ENCODE data around the gene ATRX.
"Not testable (repeated sequence)": the region's sequence is repeated elsewhere in the genome, so short reads cannot be mapped to it uniquely, and the experiment has no call there.

The ATRX gene

DNA sequence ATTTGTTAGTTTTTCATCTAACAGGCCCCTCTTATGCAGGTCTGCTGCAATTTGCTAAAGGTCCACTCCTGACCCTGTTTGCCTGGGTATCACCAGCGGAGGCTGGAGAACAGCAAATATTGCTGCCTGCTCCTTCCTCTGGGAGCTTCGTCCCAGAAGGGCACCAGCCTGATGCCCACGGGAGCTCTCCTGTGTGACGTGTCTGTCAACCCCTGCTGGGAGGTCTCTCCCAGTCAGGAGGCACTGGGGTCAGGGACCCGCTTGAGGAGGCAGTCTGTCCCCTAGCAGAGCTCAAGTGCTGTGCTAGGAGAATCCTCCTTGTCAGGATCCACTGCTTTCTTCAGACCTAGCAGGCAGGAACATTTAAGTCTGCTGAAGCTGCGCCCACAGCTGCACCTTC, 30.5 kb downstream of the ATRX start:
- no peak overlapping the region for H3K4me3 ChIP-seq (ENCODE audit: low read depth, low read length)
- H3K36me3 ChIP-seq (ENCODE audit: control insufficient read depth, insufficient read depth, low read length), result no peaks in the 10 kb centered on the region
- no peak overlapping the region for H3K4me2 ChIP-seq (ENCODE audit: low read length)
- H3K4me1 ChIP-seq, result no peaks in the 10 kb centered on the region
- H3K27ac ChIP-seq, result no peak overlapping the region
- no peaks in the 10 kb centered on the region for H3K9me3 ChIP-seq (ENCODE audit: control insufficient read depth, low read length)
- no peaks in the 10 kb centered on the region for H3K27me3 ChIP-seq (ENCODE audit: control insufficient read depth, insufficient read depth, low read length)
- H3K9ac ChIP-seq, result no peak overlapping the region
- H3K79me2 ChIP-seq, result peaks cover 51% of the 10 kb centered on the region
- H2AFZ ChIP-seq, result no peak overlapping the region
- TF ChIP-seq, protein P1, sequence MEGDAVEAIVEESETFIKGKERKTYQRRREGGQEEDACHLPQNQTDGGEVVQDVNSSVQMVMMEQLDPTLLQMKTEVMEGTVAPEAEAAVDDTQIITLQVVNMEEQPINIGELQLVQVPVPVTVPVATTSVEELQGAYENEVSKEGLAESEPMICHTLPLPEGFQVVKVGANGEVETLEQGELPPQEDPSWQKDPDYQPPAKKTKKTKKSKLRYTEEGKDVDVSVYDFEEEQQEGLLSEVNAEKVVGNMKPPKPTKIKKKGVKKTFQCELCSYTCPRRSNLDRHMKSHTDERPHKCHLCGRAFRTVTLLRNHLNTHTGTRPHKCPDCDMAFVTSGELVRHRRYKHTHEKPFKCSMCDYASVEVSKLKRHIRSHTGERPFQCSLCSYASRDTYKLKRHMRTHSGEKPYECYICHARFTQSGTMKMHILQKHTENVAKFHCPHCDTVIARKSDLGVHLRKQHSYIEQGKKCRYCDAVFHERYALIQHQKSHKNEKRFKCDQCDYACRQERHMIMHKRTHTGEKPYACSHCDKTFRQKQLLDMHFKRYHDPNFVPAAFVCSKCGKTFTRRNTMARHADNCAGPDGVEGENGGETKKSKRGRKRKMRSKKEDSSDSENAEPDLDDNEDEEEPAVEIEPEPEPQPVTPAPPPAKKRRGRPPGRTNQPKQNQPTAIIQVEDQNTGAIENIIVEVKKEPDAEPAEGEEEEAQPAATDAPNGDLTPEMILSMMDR (IDR thresholded peaks at IDR 0.05), result no peak

DNA sequence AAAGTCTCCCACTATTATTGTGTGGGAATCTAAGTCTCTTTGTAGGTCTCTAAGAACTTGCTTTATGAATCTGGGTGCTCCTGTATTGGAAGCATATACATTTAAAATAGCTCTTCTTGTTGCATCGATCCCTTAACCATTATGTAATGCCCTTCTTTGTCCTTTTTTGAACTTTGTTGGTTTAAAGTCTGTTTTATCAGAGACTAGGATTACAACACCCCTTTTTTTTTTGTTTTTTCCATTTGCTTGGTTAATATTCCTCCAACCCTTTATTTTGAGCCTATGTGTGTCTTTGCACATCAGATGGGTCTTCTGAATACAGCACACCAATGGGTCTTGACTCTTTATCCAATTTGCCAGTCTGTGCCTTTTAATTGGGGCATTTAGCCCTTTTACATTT, 32.1 kb downstream of the ATRX start:
- H3K9ac ChIP-seq; H2AFZ ChIP-seq; H3K9me3 ChIP-seq (ENCODE audit: control insufficient read depth, low read length): not testable (repeated sequence)

DNA sequence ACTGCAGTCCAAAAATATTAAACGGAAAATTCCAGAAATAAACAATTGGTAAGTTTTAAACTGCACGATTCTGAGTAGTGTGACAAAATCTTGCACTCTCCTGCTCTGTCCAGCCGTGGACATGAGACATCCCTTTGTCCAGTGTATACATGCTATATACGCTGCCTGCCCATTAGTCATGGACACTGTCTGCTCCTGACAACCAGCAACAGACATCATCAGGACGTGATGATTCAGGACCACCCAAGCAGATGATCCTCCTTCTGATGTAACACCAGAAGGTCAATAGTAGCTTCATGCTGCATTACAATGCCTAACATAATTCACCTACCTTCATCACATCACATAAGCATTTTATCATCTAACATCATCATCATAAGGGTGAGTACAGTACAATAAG, 36.3 kb downstream of the ATRX start:
- no peak overlapping the region for H3K27ac ChIP-seq
- no peaks in the 10 kb centered on the region for H3K27me3 ChIP-seq (ENCODE audit: control insufficient read depth, insufficient read depth, low read length)
- TF ChIP-seq, protein P1 (IDR thresholded peaks at IDR 0.05), result no peak
- H3K9ac ChIP-seq, result no peak overlapping the region
- H3K4me2 ChIP-seq (ENCODE audit: low read length), result no peak overlapping the region
- no peaks in the 10 kb centered on the region for H3K4me1 ChIP-seq
- H2AFZ ChIP-seq, result no peak overlapping the region
- H3K9me3 ChIP-seq (ENCODE audit: control insufficient read depth, low read length), result no peaks in the 10 kb centered on the region
- no peak overlapping the region for H3K4me3 ChIP-seq (ENCODE audit: low read depth, low read length)
- no peaks in the 10 kb centered on the region for H3K36me3 ChIP-seq (ENCODE audit: control insufficient read depth, insufficient read depth, low read length)
- peaks cover 29% of the 10 kb centered on the region for H3K79me2 ChIP-seq

More for the DNA sequence above, 32.1 kb downstream of the ATRX start:
- not testable (repeated sequence) for H3K27ac ChIP-seq; H3K27me3 ChIP-seq (ENCODE audit: control insufficient read depth, insufficient read depth, low read length); H3K4me2 ChIP-seq (ENCODE audit: low read length); H3K36me3 ChIP-seq (ENCODE audit: control insufficient read depth, insufficient read depth, low read length); H3K4me3 ChIP-seq (ENCODE audit: low read depth, low read length); H3K4me1 ChIP-seq
- peaks cover 51% of the 10 kb centered on the region for H3K79me2 ChIP-seq

DNA sequence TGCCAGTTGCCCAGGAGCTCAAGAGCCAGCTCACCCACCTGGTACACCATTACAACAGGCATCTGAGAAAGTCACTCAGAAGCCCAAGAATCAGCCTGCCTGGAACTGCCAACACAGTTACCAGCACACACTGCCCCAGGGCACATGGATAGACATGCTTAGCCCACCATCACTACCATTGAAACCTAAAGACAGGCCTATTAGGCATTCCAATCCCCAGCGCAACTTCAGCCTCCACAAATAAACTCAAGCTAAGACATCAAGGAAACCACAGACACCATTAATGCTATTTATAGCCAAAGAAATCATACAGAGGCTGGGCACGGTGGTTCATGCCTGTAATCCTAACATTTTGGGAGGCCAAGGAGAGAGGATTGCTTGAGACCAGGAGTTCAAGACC, 42.3 kb downstream of the ATRX start:
- no peaks in the 10 kb centered on the region for H3K4me1 ChIP-seq
- no peak overlapping the region for H3K4me2 ChIP-seq (ENCODE audit: low read length)
- H3K79me2 ChIP-seq, result peaks cover 10% of the 10 kb centered on the region
- no peak overlapping the region for H2AFZ ChIP-seq
- no peaks in the 10 kb centered on the region for H3K9me3 ChIP-seq (ENCODE audit: control insufficient read depth, low read length)
- H3K36me3 ChIP-seq (ENCODE audit: control insufficient read depth, insufficient read depth, low read length), result no peaks in the 10 kb centered on the region
- H3K4me3 ChIP-seq (ENCODE audit: low read depth, low read length), result no peak overlapping the region
- TF ChIP-seq, protein P1 (IDR thresholded peaks at IDR 0.05), result no peak
- no peak overlapping the region for H3K9ac ChIP-seq
- no peak overlapping the region for H3K27ac ChIP-seq
- H3K27me3 ChIP-seq (ENCODE audit: control insufficient read depth, insufficient read depth, low read length), result no peaks in the 10 kb centered on the region

DNA sequence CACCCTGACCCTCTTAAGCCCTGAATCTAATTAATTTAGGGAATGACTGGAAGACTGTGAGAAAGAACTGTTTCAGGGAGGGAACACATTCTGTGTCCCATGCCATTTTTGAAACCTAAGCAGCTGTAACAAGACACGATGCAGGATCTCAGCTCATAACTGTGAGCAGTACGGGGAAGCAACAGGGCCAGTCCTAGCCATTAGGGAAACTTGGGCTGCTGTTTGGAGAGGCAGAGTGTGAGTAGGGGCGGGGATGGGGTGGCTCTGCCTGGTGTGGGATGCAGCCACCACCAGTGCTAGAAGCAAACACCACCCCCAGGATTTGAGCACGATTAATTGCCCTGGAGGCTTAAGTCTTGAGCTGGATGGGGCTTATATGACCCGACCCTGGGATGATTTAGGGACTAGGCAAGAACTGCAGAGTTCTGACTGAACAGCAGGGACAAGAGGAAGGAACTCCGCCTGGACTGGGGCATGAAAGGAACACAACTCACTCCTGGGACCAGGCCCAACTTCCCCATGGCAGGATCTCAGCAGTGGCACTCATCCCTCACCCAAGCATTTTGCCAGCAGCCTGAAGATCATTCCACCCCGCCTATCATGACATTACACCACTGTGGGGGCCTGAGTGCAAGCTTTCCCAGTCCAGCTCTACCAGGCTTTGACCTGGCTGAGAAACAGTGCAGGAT, 43.1 kb downstream of the ATRX start:
- H3K9me3 ChIP-seq (ENCODE audit: control insufficient read depth, low read length), result no peaks in the 10 kb centered on the region
- H3K27me3 ChIP-seq (ENCODE audit: control insufficient read depth, insufficient read depth, low read length), result no peaks in the 10 kb centered on the region
- no peak overlapping the region for H3K27ac ChIP-seq
- no peak overlapping the region for H2AFZ ChIP-seq
- no peak overlapping the region for H3K4me3 ChIP-seq (ENCODE audit: low read depth, low read length)
- no peak overlapping the region for H3K9ac ChIP-seq
- peaks cover 10% of the 10 kb centered on the region for H3K79me2 ChIP-seq
- TF ChIP-seq, protein P1 (IDR thresholded peaks at IDR 0.05), result no peak
- no peak overlapping the region for H3K4me2 ChIP-seq (ENCODE audit: low read length)
- no peaks in the 10 kb centered on the region for H3K36me3 ChIP-seq (ENCODE audit: control insufficient read depth, insufficient read depth, low read length)
- H3K4me1 ChIP-seq, result no peaks in the 10 kb centered on the region
